Measurements from ENCODE around the gene PRAMEF18.
"Not testable (repeated sequence)": the region's sequence is repeated elsewhere in the genome, so short reads cannot be mapped to it uniquely, and the experiment has no call there.

The PRAMEF18 gene

GRCh38 chr1:13225675-13226204, at the start of gene PRAMEF18:
TSS of gene PRAMEF18 (minus strand) at chr1:13226154. CDS start at chr1:13226106, 48 bp downstream.
- not testable (repeated sequence) for DNase-seq (ENCODE audit: low read depth, low spot score); H3K27ac ChIP-seq

GRCh38 chr1:13265124-13265523, 39.2 kb upstream of the PRAMEF18 start:
- not testable (repeated sequence) for H3K27ac ChIP-seq; DNase-seq (ENCODE audit: low read depth, low spot score)

- DNase-seq (ENCODE audit: low read depth, low spot score); H3K27ac ChIP-seq: not testable (repeated sequence)
Observed at GRCh38 chr1:13253898-13254297, 27.9 kb upstream of the PRAMEF18 start, which contains the start of gene PRAMEF5. TSS of gene PRAMEF5 (plus strand) at chr1:13254198. CDS start at chr1:13259269, 5,071 bp downstream.

- not testable (repeated sequence) for DNase-seq (ENCODE audit: low read depth, low spot score); H3K27ac ChIP-seq
Observed at GRCh38 chr1:13247122-13247521, 21.2 kb upstream of the PRAMEF18 start.

GRCh38 chr1:13246554-13246871, 20.6 kb upstream of the PRAMEF18 start:
- not testable (repeated sequence) for DNase-seq (ENCODE audit: low read depth, low spot score); H3K27ac ChIP-seq

GRCh38 chr1:13245841-13246553, 20.0 kb upstream of the PRAMEF18 start:
- not testable (repeated sequence) for DNase-seq (ENCODE audit: low read depth, low spot score)

GRCh38 chr1:13243536-13244263, 17.7 kb upstream of the PRAMEF18 start:
- H3K27ac ChIP-seq; DNase-seq (ENCODE audit: low read depth, low spot score): not testable (repeated sequence)

More at GRCh38 chr1:13245841-13246553, 20.0 kb upstream of the PRAMEF18 start:
- not testable (repeated sequence) for H3K27ac ChIP-seq

- not testable (repeated sequence) for H3K27ac ChIP-seq; DNase-seq (ENCODE audit: low read depth, low spot score)
Observed at GRCh38 chr1:13239633-13240032, 13.7 kb upstream of the PRAMEF18 start.

GRCh38 chr1:13237572-13237971, 11.6 kb upstream of the PRAMEF18 start:
- H3K27ac ChIP-seq; DNase-seq (ENCODE audit: low read depth, low spot score): not testable (repeated sequence)

- H3K27ac ChIP-seq; DNase-seq (ENCODE audit: low read depth, low spot score): not testable (repeated sequence)
Observed at GRCh38 chr1:13234057-13234456, 8.1 kb upstream of the PRAMEF18 start.

- DNase-seq (ENCODE audit: low read depth, low spot score); H3K27ac ChIP-seq: not testable (repeated sequence)
Observed at GRCh38 chr1:13232056-13232455, 6.1 kb upstream of the PRAMEF18 start.

GRCh38 chr1:13231061-13231750, 5.3 kb upstream of the PRAMEF18 start:
- not testable (repeated sequence) for H3K27ac ChIP-seq; DNase-seq (ENCODE audit: low read depth, low spot score)

GRCh38 chr1:13230601-13231000, 4.6 kb upstream of the PRAMEF18 start:
- not testable (repeated sequence) for H3K27ac ChIP-seq; DNase-seq (ENCODE audit: low read depth, low spot score)

- not testable (repeated sequence) for DNase-seq (ENCODE audit: low read depth, low spot score); H3K27ac ChIP-seq
Observed at GRCh38 chr1:13230096-13230495, 4.1 kb upstream of the PRAMEF18 start.

- no peak for DNase-seq (ENCODE audit: low read depth, low spot score)
- H3K27ac ChIP-seq: no peak overlapping the region
Observed at GRCh38 chr1:13228343-13228781, 2.4 kb upstream of the PRAMEF18 start.

- not testable (repeated sequence) for DNase-seq (ENCODE audit: low read depth, low spot score); H3K27ac ChIP-seq
Observed at GRCh38 chr1:13227271-13228055, 1.5 kb upstream of the PRAMEF18 start.

- no peak for DNase-seq (ENCODE audit: low read depth, low spot score)
Observed at GRCh38 chr1:13224480-13225060, 1.4 kb downstream of the PRAMEF18 start.

GRCh38 chr1:13222788-13223187, 3.2 kb downstream of the PRAMEF18 start:
- H3K27ac ChIP-seq; DNase-seq (ENCODE audit: low read depth, low spot score): not testable (repeated sequence)

More at GRCh38 chr1:13224480-13225060, 1.4 kb downstream of the PRAMEF18 start:
- no peak overlapping the region for H3K27ac ChIP-seq

GRCh38 chr1:13219203-13219602, 6.8 kb downstream of the PRAMEF18 start:
- DNase-seq (ENCODE audit: low read depth, low spot score); H3K27ac ChIP-seq: not testable (repeated sequence)

All from epithelial cell of prostate (primary cell).